GM12872 (cell line): Measurements from ENCODE around the gene TOPORS.

Experiments used
- CTCF ChIP-seq: IDR thresholded peaks from 3 replicates; pipeline ENCODE4 v1.5.1; 2011; ENCODE audit warnings: low read depth, mild to moderate bottlenecking, low read length, moderate library complexity; ENCODE audit not compliant: insufficient read depth

Gene TOPORS

GRCh38 chr9:32554591-32554990 is 2.2 kb upstream of the TOPORS start:
- no peak for TF ChIP-seq CTCF

- TF ChIP-seq CTCF, result no peak
These were observed 1.7 kb upstream of the TOPORS start for GRCh38 chr9:32554107-32554506.

- no peak for TF ChIP-seq CTCF
These were observed 922 bp downstream of the TOPORS start for GRCh38 chr9:32551276-32552051.

GRCh38 chr9:32550562-32551275 is 1.7 kb downstream of the TOPORS start:
- 0 out of 3 replicates have a peak, but pooled peaks have one; percentile 27 for TF ChIP-seq CTCF

GRCh38 chr9:32550150-32550561 is 2.2 kb downstream of the TOPORS start:
- 0 out of 3 replicates have a peak, but pooled peaks have one; percentile 8 for TF ChIP-seq CTCF

GRCh38 chr9:32545884-32546283 is 6.5 kb downstream of the TOPORS start:
- no peak for TF ChIP-seq CTCF

- no peak for TF ChIP-seq CTCF
These were observed 9.3 kb downstream of the TOPORS start for GRCh38 chr9:32543047-32543446.
